Vagina (tissue), 2 donors: Measurements from ENCODE around the gene COL18A1.

Experiments used
- POLR2A ChIP-seq, 2 donors: fragments of 450-650 bp; IDR thresholded peaks; one replicate each; pipeline ENCODE4 v1.6.1; 2017; ENCODE audit warnings: antibody characterized with exemption in 2 of 2, mild to moderate bottlenecking in 2 of 2, moderate library complexity in 2 of 2
- POLR2AphosphoS5 ChIP-seq, 2 donors: sonication (generic); formaldehyde crosslinking; IDR thresholded peaks; one replicate each; pipeline ENCODE4 v1.9.0; 2017; ENCODE audit warnings: antibody characterized with exemption in 2 of 2, mild to moderate bottlenecking in 2 of 2, low read depth in 1 of 2; ENCODE audit not compliant: insufficient read depth in 1 of 2
- TF ChIP-seq, protein P1 (sequence below), 3 experiments: fragments of 450-650 bp in 2 of 3; fragments of 200-600 bp in 1 of 3; sonication (generic) in 1 of 3; IDR thresholded peaks; one replicate each; pipeline ENCODE4 v1.5.1; 2017 to 2019; ENCODE audit warnings: antibody characterized with exemption in 3 of 3, mild to moderate bottlenecking in 2 of 3, moderate library complexity in 2 of 3

DNA sequence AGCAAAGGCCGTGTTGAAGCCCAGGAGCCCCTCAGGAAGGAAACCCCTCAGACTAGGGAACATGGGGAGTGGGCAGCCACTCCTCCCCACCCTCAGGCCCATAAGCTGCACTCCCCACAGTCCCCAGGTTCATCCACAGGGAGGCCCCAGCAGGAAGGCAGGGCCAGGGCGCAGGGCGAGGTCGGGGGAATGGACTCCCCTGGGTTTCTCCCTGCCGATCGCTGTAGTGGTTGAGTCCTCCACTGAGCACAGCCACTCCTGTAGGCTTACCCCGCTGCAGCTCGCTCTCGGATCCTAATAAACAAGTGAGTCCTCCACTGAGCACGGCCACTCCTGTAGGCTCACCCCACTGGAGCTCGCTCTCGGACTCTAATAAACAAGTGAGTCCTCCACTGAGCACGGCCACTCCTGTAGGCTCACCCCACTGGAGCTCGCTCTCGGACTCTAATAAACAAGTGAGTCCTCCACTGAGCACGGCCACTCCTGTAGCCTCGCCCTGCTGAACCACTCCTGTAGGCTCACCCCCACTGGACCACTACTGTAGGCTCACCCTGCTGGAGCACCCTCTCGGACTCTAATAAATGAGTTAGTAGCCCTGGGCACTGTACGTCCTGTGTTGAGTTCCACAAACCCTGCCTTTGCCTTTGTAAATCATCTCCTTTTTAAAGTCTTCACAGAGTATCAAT is 16.2 kb upstream of the COL18A1 start:
- TF ChIP-seq, protein P1, sequence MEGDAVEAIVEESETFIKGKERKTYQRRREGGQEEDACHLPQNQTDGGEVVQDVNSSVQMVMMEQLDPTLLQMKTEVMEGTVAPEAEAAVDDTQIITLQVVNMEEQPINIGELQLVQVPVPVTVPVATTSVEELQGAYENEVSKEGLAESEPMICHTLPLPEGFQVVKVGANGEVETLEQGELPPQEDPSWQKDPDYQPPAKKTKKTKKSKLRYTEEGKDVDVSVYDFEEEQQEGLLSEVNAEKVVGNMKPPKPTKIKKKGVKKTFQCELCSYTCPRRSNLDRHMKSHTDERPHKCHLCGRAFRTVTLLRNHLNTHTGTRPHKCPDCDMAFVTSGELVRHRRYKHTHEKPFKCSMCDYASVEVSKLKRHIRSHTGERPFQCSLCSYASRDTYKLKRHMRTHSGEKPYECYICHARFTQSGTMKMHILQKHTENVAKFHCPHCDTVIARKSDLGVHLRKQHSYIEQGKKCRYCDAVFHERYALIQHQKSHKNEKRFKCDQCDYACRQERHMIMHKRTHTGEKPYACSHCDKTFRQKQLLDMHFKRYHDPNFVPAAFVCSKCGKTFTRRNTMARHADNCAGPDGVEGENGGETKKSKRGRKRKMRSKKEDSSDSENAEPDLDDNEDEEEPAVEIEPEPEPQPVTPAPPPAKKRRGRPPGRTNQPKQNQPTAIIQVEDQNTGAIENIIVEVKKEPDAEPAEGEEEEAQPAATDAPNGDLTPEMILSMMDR (IDR thresholded peaks at IDR 0.05), result no peak
- TF ChIP-seq POLR2AphosphoS5 (IDR thresholded peaks at IDR 0.05; ENCODE audit: insufficient read depth in 1 of 2, low read depth in 1 of 2), result no peak
- no peak for TF ChIP-seq POLR2A (IDR thresholded peaks at IDR 0.05)
